GM13976 (cell line): ENCODE results near the gene DNAH6.

Experiments
- DNase-seq: peaks from one replicate; pipeline ENCODE4 v3.0.0; 2012; ENCODE audit warnings: low spot score
- CTCF ChIP-seq: IDR thresholded peaks from 2 replicates; pipeline ENCODE4 v1.5.1; 2012; ENCODE audit warnings: borderline replicate concordance, mild to moderate bottlenecking; ENCODE audit not compliant: insufficient read depth; ENCODE audit errors: extremely low read depth, missing control alignments, control extremely low read depth
- in situ Hi-C: fragments of 300-500 bp; cut with MboI; formaldehyde crosslinking; loops from one replicate; pipeline ENCODE4 v1.12.0; 2022; ENCODE audit warnings: low sequenced_read_pairs, mixed read lengths, inconsistent platforms; ENCODE audit not compliant: unreplicated experiment

The DNAH6 gene

GRCh38 chr2:84654414-84654813 lies 138.1 kb downstream of the DNAH6 start:
- in situ Hi-C loops, result no loop called here
- DNase-seq, result no peak

GRCh38 chr2:84669122-84669521 lies 152.8 kb downstream of the DNAH6 start:
- DNase-seq, result no peak
- TF ChIP-seq CTCF, result no peak
- in situ Hi-C loops, result no loop called here

More at GRCh38 chr2:84654414-84654813, 138.1 kb downstream of the DNAH6 start:
- TF ChIP-seq CTCF, result no peak

- in situ Hi-C loops, result no loop called here
- TF ChIP-seq CTCF, result no peak
- no peak for DNase-seq
Measured at GRCh38 chr2:84674099-84674498, 157.8 kb downstream of the DNAH6 start.

GRCh38 chr2:84674586-84674985 lies 158.3 kb downstream of the DNAH6 start:
- TF ChIP-seq CTCF, result no peak
- in situ Hi-C loops, result no loop called here
- DNase-seq, result no peak

- DNase-seq, result no peak
- in situ Hi-C loops, result no loop called here
- no peak for TF ChIP-seq CTCF
Measured at GRCh38 chr2:84676295-84676694, 160.0 kb downstream of the DNAH6 start.

GRCh38 chr2:84678214-84678613 lies 161.9 kb downstream of the DNAH6 start:
- in situ Hi-C loops, result no loop called here
- TF ChIP-seq CTCF, result no peak
- no peak for DNase-seq

GRCh38 chr2:84686783-84687476 lies 170.6 kb downstream of the DNAH6 start:
- no peak for TF ChIP-seq CTCF
- in situ Hi-C loops, result no loop called here
- DNase-seq, result no peak
